SU-DHL-6 (cell line): ENCODE data around the gene NTM.

ENCODE experiments used
- H2AFZ ChIP-seq: fragments of 200-600 bp; sonication (generic); 2 replicates; pipeline ENCODE4 v1.6.1; 2014; ENCODE audit warnings: low read depth, mild to moderate bottlenecking, moderate library complexity, mixed read lengths, antibody characterized with exemption, low read length; ENCODE audit not compliant: severe bottlenecking
- H3F3A ChIP-seq: fragments of 200-600 bp; shearing (Covaris generic); 2 replicates; pipeline ENCODE4 v1.6.0; 2016; ENCODE audit warnings: antibody characterized with exemption, mild to moderate bottlenecking; ENCODE audit not compliant: insufficient read depth
- H3K27ac ChIP-seq: fragments of 200-600 bp; sonication (generic); 2 replicates; pipeline ENCODE4 v1.5.1; 2016; ENCODE audit warnings: low read depth, mild to moderate bottlenecking, low read length, moderate library complexity, mixed read lengths
- H3K27me3 ChIP-seq: fragments of 200-600 bp; sonication (generic), shearing (Covaris generic); 2 replicates; pipeline ENCODE4 v1.6.0; 2014; ENCODE audit warnings: mild to moderate bottlenecking, low read length
- H3K36me3 ChIP-seq: fragments of 200-600 bp; sonication (generic); 2 replicates; pipeline ENCODE4 v1.6.1; 2014; ENCODE audit warnings: mild to moderate bottlenecking, low read length, mixed read lengths
- H3K4me2 ChIP-seq: fragments of 300-600, 200-600 bp; shearing (Covaris generic), sonication (generic); 2 replicates; pipeline ENCODE4 v1.6.0; 2014; ENCODE audit warnings: low read length, low read depth, mild to moderate bottlenecking; ENCODE audit not compliant: poor library complexity, severe bottlenecking
- H3K4me3 ChIP-seq: fragments of 200-600 bp; sonication (generic); 2 replicates; pipeline ENCODE4 v1.5.1; 2014; ENCODE audit warnings: antibody characterized with exemption, low read length, mild to moderate bottlenecking, mixed read lengths; ENCODE audit not compliant: insufficient read depth, poor library complexity, severe bottlenecking
- H3K79me2 ChIP-seq: fragments of 200-600 bp; sonication (generic); 2 replicates; pipeline ENCODE4 v1.6.1; 2014; ENCODE audit warnings: mild to moderate bottlenecking, low read length, moderate library complexity; ENCODE audit not compliant: insufficient read depth
- H3K9ac ChIP-seq: fragments of 200-600 bp; sonication (generic); 2 replicates; pipeline ENCODE4 v1.7.0; 2014; ENCODE audit warnings: mild to moderate bottlenecking, low read length
- H3K9me2 ChIP-seq: fragments of 200-600 bp; sonication (generic); replicated peaks from 2 replicates; pipeline ENCODE4 v1.6.1; 2014; ENCODE audit warnings: low read length; ENCODE audit not compliant: insufficient read depth
- H3K9me3 ChIP-seq: fragments of 200-600 bp; sonication (generic); 2 replicates; pipeline ENCODE4 v1.6.1; 2014; ENCODE audit warnings: low read length, mixed read lengths; ENCODE audit not compliant: insufficient read depth
- H4K20me1 ChIP-seq: fragments of 200-600 bp; sonication (generic); 2 replicates; pipeline ENCODE4 v1.6.1; 2014; ENCODE audit warnings: low read depth, mild to moderate bottlenecking, antibody characterized with exemption, low read length, moderate library complexity, mixed read lengths
- CTCF ChIP-seq: fragments of 200-600 bp; sonication (generic); IDR thresholded peaks from one replicate; pipeline ENCODE4 v1.5.1; 2017; ENCODE audit warnings: antibody characterized with exemption, mild to moderate bottlenecking, low read length, moderate library complexity; ENCODE audit not compliant: insufficient read depth, poor library complexity, severe bottlenecking
- EZH2phosphoT487 ChIP-seq: fragments of 200-600 bp; sonication (generic), shearing (Covaris generic); conservative IDR thresholded peaks from 2 replicates; pipeline ENCODE4 v1.6.1; 2018; ENCODE audit warnings: mild to moderate bottlenecking, antibody characterized with exemption, low read length, moderate library complexity, mixed read lengths

The NTM gene

GRCh38 chr11:132058211-132058772, 687.9 kb downstream of the NTM start:
- H4K20me1 ChIP-seq: no peaks in the 10 kb centered on the region
- H3K27me3 ChIP-seq: no peaks in the 10 kb centered on the region
- no peaks in the 10 kb centered on the region for H3K9me2 ChIP-seq
- H3K36me3 ChIP-seq: no peaks in the 10 kb centered on the region
- no peak overlapping the region for H3K9ac ChIP-seq
- H2AFZ ChIP-seq: no peak overlapping the region
- no peak overlapping the region for H3K4me2 ChIP-seq
- no peak overlapping the region for H3K27ac ChIP-seq
- H3K79me2 ChIP-seq: no peaks in the 10 kb centered on the region
- no peak for TF ChIP-seq EZH2phosphoT487
- no peak for TF ChIP-seq CTCF
- no peak overlapping the region for H3K4me3 ChIP-seq
- H3F3A ChIP-seq: no peaks in the 10 kb centered on the region
- no peaks in the 10 kb centered on the region for H3K9me3 ChIP-seq

- H4K20me1 ChIP-seq: no peaks in the 10 kb centered on the region
- H3K4me3 ChIP-seq: no peak overlapping the region
- no peaks in the 10 kb centered on the region for H3K36me3 ChIP-seq
- no peak overlapping the region for H2AFZ ChIP-seq
- H3K9me3 ChIP-seq: no peaks in the 10 kb centered on the region
- no peak overlapping the region for H3K9ac ChIP-seq
- no peaks in the 10 kb centered on the region for H3F3A ChIP-seq
- TF ChIP-seq EZH2phosphoT487 (no peak), CTCF (no peak)
- no peaks in the 10 kb centered on the region for H3K79me2 ChIP-seq
- H3K4me2 ChIP-seq: no peak overlapping the region
- H3K9me2 ChIP-seq: no peaks in the 10 kb centered on the region
- no peak overlapping the region for H3K27ac ChIP-seq
- H3K27me3 ChIP-seq: no peaks in the 10 kb centered on the region
These were observed 690.2 kb downstream of the NTM start for GRCh38 chr11:132060567-132060966.

GRCh38 chr11:132062031-132062430, 691.6 kb downstream of the NTM start:
- Histone ChIP-seq H2AFZ (no peak overlapping the region), H3K9me2 (no peaks in the 10 kb centered on the region), H3K79me2 (no peaks in the 10 kb centered on the region), H3K36me3 (no peaks in the 10 kb centered on the region), H3K4me2 (no peak overlapping the region), H3K27me3 (no peaks in the 10 kb centered on the region), H3K4me3 (no peak overlapping the region), H3F3A (no peaks in the 10 kb centered on the region), H3K9me3 (no peaks in the 10 kb centered on the region), H4K20me1 (no peaks in the 10 kb centered on the region), H3K9ac (no peak overlapping the region), H3K27ac (no peak overlapping the region)
- TF ChIP-seq CTCF: no peak
